Left colon (tissue), 2 donors: ENCODE data around the gene LACTB. TPM values are rescaled to one million over a fixed set of nuclear protein-coding genes. Genes with fewer than 3 reads are reported as not detected.

Source experiments
- ATAC-seq: fragments of 200-7000 bp; cut with Tn5 transposase; one replicate; pipeline ENCODE4 v1.9.1; 2020; ENCODE audit warnings: mild to moderate bottlenecking, moderate library complexity
- DNase-seq, 2 donors: peaks; one replicate each; pipeline ENCODE4 v3.0.0-alpha.2; 2020
- intact Hi-C, 2 donors: fragments of 100-400 bp; cut with DNase I in 1 of 2; cut with micrococcal nuclease in 1 of 2; formaldehyde crosslinking; loops; one replicate each; pipeline versions ENCODE4 v1.11.2 to v1.14.0; 2022; cut with DNase I, micrococcal nuclease
- total RNA-seq, 2 donors: library from RNA; stranded (reverse); fragmentation: NEBNext Ultra II Directional; extraction: Animal tissue kit (Norgen Biotek cat#: 25700); gene quantifications; one replicate each; pipeline ENCODE4 v1.2.1, GENCODE V29; 2021
- donor health status: DM: no; HTN: no; CAD: no.
- donor health status: DM: yes; HTN: yes; CAD: no.

LACTB gene
- total RNA-seq, 2 donors from 2014 or later: 28.1 to 30.6 TPM

GRCh38 chr15:63190769-63191649 lies 69.3 kb downstream of the LACTB start:
- ATAC-seq (no peak), DNase-seq (no peak)
- intact Hi-C loops: no loop called here

Other genes starting within 250 kb of the LACTB start
- gene TPM1, start 79.1 kb upstream of the LACTB start, total RNA-seq: 100 to 1,000 TPM; 576 to 607 TPM
- gene RPS27L, start 35.6 kb downstream of the LACTB start, total RNA-seq: 100 to 1,000 TPM; 173 to 239 TPM
- gene RAB8B, start 67.7 kb downstream of the LACTB start, total RNA-seq: 10 to 100 TPM; 11.3 to 14.2 TPM
- gene APH1B, start 155.7 kb downstream of the LACTB start, total RNA-seq: 1 to 10 TPM; 6.1 to 9.1 TPM